GM19468 (cell line): ENCODE data around the gene GPR132.
"Not testable (repeated sequence)": the region's sequence is repeated elsewhere in the genome, so short reads cannot be mapped to it uniquely, and the experiment has no call there.

Experiments
- ATAC-seq: cut with Tn5 transposase; IDR thresholded peaks from one replicate; pipeline ENCODE4 v1.9.1; 2021; ENCODE audit warnings: mild to moderate bottlenecking, moderate library complexity, moderate number of reproducible peaks; ENCODE audit not compliant: unreplicated experiment; ENCODE audit errors: extremely low read depth

Gene GPR132

GRCh38 chr14:105064721-105065143 is 498 bp downstream of the GPR132 start:
- ATAC-seq, result no peak

DNA sequence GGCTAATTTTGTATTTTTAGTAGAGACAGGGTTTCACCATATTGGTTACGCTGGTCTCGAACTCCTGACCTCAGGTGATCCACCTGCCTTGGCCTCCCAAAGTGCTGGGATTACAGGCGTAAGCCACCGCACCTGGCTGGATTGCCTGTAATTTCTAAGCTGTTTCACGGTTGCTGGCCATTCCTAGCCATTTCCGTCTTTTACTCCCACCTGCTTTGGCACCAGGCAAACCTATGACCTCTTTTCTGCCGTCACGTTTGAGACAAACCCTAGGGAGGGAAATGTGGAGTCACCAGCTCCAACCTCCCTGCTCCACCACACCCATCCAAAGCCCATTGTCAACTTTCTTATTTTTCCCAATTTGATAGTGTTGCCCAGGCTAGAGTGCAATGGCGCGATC is 1.2 kb downstream of the GPR132 start:
- ATAC-seq, result no peak

- not testable (repeated sequence) for ATAC-seq
Observed at GRCh38 chr14:105063506-105063905, 1.7 kb downstream of the GPR132 start.

GRCh38 chr14:105063056-105063455 is 2.2 kb downstream of the GPR132 start:
- no peak for ATAC-seq

DNA sequence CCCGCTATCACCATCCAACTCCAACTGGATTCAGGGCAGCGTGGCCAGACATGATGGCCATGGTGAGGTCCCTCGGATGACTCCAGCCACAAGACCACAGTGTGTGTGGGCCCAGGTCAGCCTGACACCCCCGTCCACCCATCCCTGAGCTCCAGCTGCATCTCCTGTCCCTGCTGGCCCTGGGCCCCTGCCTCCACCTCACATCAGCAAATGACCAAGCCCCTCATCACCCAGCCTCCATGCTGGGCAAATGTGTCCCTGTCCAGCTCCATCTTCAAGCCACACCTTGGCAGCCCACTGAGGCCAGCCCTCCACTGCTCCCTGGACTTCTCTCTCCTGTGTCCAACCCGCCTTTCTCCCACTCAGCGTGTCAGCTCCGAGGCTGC is 3.2 kb downstream of the GPR132 start:
- no peak for ATAC-seq

DNA sequence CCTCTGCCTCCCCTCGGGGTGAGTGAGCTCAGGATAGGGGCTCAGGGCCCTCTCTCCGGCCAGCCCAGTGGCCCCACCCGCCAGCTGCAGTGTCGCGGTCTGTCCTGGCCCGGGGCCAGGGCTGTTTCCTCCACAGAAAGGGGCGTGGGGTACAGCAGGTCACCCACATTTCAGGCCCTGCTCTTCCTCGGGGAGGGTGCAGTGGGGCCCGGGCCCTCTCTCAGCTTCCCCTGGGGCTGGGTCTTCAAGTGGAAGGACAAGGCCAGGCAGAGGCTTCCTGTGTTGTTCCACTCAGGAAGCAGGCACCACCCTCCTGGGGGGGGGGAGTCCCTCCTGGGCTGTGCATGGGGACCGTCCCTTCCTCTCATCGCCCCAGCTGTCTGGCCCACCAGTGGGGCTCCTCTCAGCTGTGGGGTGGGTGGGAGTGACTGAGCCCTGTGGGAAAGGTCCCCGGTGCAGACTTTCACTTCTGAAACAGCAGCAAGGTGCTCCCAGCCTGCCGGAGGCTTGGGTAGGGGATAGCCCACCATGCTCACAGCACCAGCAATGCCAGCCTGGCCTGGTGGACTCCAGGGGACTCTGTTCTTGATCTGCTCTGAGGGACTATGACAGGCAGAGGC is 3.7 kb downstream of the GPR132 start:
- ATAC-seq, result no peak

GRCh38 chr14:105060751-105061427 is 4.3 kb downstream of the GPR132 start:
- ATAC-seq, result no peak

GRCh38 chr14:105059925-105060565 is 5.2 kb downstream of the GPR132 start:
- ATAC-seq, result no peak

- no peak for ATAC-seq
Observed at GRCh38 chr14:105059035-105059924, 6.0 kb downstream of the GPR132 start.

DNA sequence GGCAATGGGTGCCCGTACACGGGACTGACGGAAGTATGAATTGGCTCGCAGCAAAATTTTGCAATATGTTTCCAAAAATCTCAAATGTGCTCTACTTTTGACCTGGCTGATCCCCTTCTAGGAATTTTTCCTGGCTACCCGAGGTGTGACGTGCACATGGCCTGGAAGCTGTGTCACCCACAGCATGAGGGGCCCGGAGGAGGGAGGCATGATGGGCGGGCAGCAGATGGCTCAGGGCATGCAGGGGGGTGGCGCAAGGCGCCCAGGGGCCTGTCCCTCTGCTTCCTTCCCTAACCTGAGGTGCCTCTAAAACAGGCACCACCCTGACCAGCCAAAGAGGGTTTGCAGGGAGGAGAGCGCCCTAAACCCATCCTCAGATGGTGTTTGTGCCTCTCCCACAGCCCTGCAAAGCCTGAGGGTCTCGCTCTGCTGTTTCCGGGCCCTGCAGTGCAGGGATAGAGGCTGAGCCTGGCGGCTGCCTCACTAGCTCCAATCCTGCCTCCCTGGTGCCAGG is 6.7 kb downstream of the GPR132 start:
- ATAC-seq, result no peak

DNA sequence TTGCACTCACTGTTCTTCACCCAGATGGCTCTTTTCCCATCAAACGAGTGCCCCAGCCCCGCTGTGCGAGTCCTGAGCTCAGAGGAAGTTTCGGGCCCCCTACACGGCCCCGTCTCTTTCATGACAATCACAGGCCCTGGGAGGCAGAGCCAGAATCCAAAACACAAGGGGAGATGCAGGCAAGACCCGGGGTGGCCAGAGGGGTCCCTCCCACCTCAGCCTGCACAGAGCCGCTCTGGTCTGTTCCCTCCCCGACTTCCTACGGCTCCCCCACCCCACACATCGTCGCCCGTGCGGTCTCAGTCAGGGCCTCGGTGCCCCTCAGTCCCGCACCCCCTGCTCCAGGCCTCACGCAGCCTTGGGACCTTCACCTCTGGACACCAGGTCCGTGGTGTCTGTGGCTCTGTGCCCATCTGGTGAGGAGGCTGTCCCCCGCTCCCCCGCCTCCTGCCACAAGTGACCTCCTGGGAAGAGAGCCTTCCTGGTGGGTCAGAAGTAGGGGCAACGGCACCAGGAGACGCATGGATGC is 8.9 kb downstream of the GPR132 start:
- no peak for ATAC-seq

DNA sequence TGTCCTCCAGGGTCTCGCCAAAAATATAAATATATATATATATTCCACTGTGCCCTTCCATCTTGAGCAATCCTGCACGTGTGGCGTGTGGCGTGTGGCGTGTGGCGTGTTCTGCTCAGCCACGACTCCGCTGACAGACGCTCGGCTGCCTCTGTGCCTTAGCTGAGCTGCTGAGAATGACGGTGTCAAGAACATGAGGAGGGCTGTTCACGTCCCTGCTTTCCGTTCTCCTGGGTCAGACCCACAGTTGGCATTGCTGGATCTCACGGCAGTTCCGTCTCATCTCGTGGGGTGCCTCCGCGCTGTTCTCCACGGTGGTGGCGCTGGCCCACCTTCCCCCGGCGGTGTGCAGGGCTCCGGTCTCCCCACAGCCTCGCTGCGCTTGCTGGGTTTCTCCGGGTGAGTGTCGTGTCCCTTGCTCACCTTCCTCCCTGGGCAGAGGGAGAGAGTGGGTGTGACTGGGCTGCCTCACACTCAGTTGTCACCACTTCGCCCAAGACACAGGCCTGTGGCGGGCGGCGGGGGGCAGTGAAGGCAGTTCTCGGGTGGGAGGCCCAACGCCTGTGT is 9.4 kb downstream of the GPR132 start:
- ATAC-seq, result no peak

GRCh38 chr14:105055334-105055733 is 9.9 kb downstream of the GPR132 start:
- ATAC-seq, result no peak

- no peak for ATAC-seq
Observed at GRCh38 chr14:105053996-105054395, 11.2 kb downstream of the GPR132 start.

- ATAC-seq, result no peak
Observed at GRCh38 chr14:105053421-105053820, 11.8 kb downstream of the GPR132 start.

GRCh38 chr14:105052110-105052458 is 13.1 kb downstream of the GPR132 start:
- no peak for ATAC-seq

DNA sequence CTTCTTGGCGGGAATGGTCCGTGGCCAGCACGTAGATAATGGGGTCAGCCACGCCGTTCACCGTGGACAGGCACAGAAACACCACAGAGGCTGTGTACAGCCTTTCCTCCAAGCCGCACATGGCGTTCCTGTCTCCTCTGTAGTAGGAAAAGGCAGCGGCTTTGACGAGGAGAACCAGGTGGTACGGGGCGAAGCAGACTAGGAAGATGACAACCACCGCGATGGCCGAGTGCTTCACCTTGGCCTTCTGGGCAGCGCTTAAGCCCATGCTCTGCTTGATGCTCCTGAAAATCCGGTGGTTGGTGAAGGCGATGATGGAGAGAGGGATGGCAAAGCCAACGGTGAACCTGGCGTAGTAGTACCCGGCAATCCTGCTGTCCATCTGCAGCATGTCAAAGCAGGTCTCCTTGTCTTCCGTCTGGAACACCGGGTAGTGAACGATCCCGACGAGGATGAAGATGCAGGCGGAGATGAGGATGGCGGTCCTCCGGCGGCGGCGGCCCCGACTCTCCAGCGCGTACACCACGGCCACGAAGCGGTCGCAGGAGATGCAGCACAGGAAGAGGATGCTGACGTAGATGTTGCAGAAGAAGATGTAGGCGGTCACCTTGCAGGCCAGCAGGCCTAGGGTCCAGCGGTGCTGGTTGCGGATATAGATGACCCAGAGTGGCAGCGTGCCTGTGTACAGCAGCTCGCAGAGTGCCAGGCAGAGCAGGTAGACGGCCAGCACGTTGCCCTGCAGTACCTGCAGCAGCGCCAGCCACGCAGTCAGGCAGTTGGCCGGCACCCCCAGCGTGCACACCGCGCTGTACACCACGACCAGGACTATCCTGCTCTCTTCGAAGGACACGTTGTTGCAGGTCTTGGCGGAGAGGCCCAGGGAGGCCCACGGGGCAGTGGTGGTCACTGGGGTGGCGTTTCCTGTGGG is 13.8 kb downstream of the GPR132 start:
- no peak for ATAC-seq

- ATAC-seq, result no peak
Observed at GRCh38 chr14:105050551-105050897, 14.7 kb downstream of the GPR132 start.
